Measurements from ENCODE around the gene PLA2G4E.

DNA sequence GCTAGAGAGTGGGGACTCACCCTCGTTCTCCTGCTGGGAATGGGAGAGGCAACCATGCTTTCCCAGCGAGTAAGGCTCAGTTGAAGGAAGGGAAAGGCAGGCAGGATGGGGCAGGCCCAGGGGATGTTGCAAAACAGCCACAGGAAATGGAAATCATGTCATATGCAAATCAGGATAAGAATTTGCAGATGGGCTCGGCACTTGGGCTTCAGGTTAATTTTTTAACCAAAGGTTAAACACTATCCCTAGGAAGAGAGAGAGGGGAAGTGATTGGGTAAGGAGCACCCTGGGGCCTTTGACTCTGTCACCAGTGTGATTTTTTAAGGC, 14.6 kb upstream of the PLA2G4E start:
- TF ChIP-seq, protein P1, sequence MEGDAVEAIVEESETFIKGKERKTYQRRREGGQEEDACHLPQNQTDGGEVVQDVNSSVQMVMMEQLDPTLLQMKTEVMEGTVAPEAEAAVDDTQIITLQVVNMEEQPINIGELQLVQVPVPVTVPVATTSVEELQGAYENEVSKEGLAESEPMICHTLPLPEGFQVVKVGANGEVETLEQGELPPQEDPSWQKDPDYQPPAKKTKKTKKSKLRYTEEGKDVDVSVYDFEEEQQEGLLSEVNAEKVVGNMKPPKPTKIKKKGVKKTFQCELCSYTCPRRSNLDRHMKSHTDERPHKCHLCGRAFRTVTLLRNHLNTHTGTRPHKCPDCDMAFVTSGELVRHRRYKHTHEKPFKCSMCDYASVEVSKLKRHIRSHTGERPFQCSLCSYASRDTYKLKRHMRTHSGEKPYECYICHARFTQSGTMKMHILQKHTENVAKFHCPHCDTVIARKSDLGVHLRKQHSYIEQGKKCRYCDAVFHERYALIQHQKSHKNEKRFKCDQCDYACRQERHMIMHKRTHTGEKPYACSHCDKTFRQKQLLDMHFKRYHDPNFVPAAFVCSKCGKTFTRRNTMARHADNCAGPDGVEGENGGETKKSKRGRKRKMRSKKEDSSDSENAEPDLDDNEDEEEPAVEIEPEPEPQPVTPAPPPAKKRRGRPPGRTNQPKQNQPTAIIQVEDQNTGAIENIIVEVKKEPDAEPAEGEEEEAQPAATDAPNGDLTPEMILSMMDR (IDR thresholded peaks at IDR 0.05) = no peak
- TF ChIP-seq POLR2A (IDR thresholded peaks at IDR 0.05; ENCODE audit: low read depth) = no peak

Measured in esophagus muscularis mucosa (tissue), 3 donors.